Upper lobe of left lung (tissue), 4 donors: ENCODE data around the gene MPEG1.

ENCODE experiments used
- POLR2A ChIP-seq, 4 donors: fragments of 450-650 bp; IDR thresholded peaks; one replicate each; pipeline ENCODE4 v1.5.1; 2016 to 2017; ENCODE audit warnings: antibody characterized with exemption in 4 of 4, mild to moderate bottlenecking in 2 of 4
- POLR2AphosphoS5 ChIP-seq, 2 donors: sonication (generic); formaldehyde crosslinking; IDR thresholded peaks; one replicate each; pipeline ENCODE4 v1.5.1; 2017; ENCODE audit warnings: antibody characterized with exemption in 2 of 2
- TF ChIP-seq, protein P1 (sequence below), 6 experiments: fragments of 450-650 bp in 4 of 6; fragments of 200-600 bp in 2 of 6; sonication (generic) in 2 of 6; IDR thresholded peaks; one replicate each; pipeline ENCODE4 v1.5.1; 2016 to 2019; ENCODE audit warnings: antibody characterized with exemption in 6 of 6

DNA sequence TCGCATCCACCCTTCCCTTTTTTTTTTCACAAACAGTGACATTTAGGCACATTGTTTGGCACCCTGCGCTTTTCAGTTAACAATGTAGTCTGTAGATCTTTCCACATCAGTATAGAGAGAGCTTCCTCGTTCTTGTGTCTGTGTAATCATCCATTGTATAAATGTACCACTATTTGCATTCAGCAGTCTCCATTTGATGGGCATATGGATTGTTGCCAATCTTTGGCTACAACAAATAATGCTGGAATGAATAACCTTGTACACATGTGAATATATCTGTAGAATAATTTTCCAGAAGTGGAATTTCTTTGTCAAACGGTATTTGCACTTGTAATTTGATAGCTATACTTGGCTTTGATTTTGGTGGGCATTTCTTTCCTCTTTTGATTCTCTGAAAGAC is 17.1 kb downstream of the MPEG1 start:
- TF ChIP-seq, protein P1, sequence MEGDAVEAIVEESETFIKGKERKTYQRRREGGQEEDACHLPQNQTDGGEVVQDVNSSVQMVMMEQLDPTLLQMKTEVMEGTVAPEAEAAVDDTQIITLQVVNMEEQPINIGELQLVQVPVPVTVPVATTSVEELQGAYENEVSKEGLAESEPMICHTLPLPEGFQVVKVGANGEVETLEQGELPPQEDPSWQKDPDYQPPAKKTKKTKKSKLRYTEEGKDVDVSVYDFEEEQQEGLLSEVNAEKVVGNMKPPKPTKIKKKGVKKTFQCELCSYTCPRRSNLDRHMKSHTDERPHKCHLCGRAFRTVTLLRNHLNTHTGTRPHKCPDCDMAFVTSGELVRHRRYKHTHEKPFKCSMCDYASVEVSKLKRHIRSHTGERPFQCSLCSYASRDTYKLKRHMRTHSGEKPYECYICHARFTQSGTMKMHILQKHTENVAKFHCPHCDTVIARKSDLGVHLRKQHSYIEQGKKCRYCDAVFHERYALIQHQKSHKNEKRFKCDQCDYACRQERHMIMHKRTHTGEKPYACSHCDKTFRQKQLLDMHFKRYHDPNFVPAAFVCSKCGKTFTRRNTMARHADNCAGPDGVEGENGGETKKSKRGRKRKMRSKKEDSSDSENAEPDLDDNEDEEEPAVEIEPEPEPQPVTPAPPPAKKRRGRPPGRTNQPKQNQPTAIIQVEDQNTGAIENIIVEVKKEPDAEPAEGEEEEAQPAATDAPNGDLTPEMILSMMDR (IDR thresholded peaks at IDR 0.05), result no peak
- TF ChIP-seq POLR2AphosphoS5 (IDR thresholded peaks at IDR 0.05), result no peak
- no peak for TF ChIP-seq POLR2A (IDR thresholded peaks at IDR 0.05)
